ENCODE data around the gene ACOX1.

DNA sequence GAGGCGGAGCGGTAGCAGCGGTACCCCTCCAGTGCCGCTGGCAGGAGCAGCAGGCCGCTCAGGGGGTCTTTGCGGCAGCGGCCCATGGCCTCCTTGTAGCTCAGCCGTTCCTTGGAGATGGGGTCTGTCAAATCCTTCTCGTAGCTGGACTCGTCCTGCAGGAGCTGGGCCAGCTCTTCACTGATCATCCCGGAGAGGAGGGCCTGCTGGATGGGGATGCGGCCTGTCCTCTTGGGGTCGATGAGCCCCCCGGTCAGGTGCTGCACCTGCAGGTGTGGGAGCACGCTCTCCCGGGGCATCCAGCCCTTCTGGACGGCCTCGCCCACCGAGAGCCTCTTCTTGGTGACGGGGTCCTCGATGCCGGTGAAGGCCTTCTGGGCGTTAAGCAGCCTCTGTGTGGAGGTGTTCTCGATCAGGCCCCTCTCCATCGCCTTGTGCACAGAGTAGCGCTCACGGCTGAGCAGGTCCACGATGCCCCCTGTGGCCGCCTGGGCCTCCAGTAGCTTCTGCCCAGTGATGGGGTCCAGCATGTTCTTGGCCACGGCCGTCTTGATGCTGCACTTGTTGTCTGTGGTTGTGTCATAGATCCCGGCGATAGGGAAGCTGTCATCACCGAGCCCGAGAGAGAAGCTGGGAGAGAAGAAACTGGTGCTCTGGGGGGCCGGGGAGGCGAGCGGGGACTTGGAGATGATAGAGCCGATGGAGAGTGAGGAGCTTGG is 28.3 kb upstream of the ACOX1 start:
- TF ChIP-seq, protein P1, sequence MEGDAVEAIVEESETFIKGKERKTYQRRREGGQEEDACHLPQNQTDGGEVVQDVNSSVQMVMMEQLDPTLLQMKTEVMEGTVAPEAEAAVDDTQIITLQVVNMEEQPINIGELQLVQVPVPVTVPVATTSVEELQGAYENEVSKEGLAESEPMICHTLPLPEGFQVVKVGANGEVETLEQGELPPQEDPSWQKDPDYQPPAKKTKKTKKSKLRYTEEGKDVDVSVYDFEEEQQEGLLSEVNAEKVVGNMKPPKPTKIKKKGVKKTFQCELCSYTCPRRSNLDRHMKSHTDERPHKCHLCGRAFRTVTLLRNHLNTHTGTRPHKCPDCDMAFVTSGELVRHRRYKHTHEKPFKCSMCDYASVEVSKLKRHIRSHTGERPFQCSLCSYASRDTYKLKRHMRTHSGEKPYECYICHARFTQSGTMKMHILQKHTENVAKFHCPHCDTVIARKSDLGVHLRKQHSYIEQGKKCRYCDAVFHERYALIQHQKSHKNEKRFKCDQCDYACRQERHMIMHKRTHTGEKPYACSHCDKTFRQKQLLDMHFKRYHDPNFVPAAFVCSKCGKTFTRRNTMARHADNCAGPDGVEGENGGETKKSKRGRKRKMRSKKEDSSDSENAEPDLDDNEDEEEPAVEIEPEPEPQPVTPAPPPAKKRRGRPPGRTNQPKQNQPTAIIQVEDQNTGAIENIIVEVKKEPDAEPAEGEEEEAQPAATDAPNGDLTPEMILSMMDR (IDR thresholded peaks at IDR 0.05; ENCODE audit: poor library complexity) = no peak
- TF ChIP-seq EZH2 (IDR thresholded peaks at IDR 0.05; ENCODE audit: borderline replicate concordance) = no peak

All from hepatocyte (in vitro differentiated cells).